ENCODE results near the gene CAGE1. TPM values are rescaled to one million over a fixed set of nuclear protein-coding genes. Genes with fewer than 3 reads are reported as not detected.

Gene CAGE1
- total RNA-seq, 2 donors from 2014 or later: not detected

DNA sequence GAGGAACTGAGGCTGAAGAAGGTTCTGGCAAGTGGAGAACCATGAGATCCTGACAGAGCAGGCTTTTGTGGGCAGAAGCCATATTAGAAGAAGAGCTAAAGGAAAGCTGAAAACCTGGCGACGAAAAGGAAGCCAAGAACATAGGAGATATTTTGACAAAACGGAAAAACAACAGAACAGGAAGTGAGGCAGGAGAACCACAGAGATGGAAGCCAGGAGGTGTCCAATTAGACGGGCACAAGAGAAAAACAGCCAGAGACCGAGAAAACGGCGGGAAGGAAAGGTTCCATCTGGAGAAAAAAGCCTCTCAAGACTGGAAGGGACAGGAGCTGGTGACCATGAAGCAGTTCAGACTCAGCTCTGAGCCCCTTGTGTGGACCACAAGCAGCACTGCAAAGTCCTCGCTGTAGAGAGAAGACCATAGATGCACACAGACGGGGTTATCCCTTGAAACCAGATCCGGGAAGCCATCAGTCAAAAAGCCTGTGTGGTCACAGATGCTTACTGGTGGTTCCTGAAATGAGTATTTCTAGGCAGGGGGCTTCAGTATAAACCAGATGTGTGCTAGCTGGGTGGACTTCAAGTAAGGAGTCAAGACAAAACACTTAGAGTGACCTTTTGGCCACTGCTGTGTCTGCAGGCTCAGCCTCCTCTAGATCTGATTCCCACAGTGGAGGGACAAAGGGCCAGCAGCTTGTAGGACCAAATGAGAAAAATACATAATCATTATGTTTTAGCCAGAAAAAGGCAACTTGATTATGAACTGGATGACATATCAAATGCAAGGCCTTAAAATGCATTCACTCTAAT is 107.2 kb downstream of the CAGE1 start:
- Histone ChIP-seq H3K27ac (no peak overlapping the region), H3K36me3 (peaks cover 4% of the 10 kb centered on the region), H3K4me3 (no peak overlapping the region), H3K4me1 (no peaks in the 10 kb centered on the region), H3K9ac (ENCODE audit: low read depth in 2 of 2, low read length in 2 of 2) (no peak overlapping the region), H3K27me3 (no peaks in the 10 kb centered on the region), H3K9me3 (no peaks in the 10 kb centered on the region)
- DNase-seq: no peak
- intact Hi-C loops (cut with DNase I): no loop called here
- TF ChIP-seq, protein P1, sequence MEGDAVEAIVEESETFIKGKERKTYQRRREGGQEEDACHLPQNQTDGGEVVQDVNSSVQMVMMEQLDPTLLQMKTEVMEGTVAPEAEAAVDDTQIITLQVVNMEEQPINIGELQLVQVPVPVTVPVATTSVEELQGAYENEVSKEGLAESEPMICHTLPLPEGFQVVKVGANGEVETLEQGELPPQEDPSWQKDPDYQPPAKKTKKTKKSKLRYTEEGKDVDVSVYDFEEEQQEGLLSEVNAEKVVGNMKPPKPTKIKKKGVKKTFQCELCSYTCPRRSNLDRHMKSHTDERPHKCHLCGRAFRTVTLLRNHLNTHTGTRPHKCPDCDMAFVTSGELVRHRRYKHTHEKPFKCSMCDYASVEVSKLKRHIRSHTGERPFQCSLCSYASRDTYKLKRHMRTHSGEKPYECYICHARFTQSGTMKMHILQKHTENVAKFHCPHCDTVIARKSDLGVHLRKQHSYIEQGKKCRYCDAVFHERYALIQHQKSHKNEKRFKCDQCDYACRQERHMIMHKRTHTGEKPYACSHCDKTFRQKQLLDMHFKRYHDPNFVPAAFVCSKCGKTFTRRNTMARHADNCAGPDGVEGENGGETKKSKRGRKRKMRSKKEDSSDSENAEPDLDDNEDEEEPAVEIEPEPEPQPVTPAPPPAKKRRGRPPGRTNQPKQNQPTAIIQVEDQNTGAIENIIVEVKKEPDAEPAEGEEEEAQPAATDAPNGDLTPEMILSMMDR (IDR thresholded peaks at IDR 0.05): no peak

Other genes with a start within 250 kb of the CAGE1 start
- 100 to 1,000 TPM; 150 to 153 TPM for gene SSR1, start 76.5 kb downstream of the CAGE1 start, total RNA-seq
- gene RIOK1, start 66 bp upstream of the CAGE1 start, total RNA-seq: 10 to 100 TPM; 16.6 to 16.9 TPM
- gene DSP, start 151.9 kb upstream of the CAGE1 start, total RNA-seq: 100 to 1,000 TPM; 201 to 250 TPM
- 10 to 100 TPM; 13.8 to 14.6 TPM for gene SNRNP48, start 200.5 kb upstream of the CAGE1 start, total RNA-seq